ENCODE results near the gene EEIG2. TPM values are rescaled to one million over a fixed set of nuclear protein-coding genes. Genes with fewer than 3 reads are reported as not detected.

The EEIG2 gene
- total and polyA plus RNA-seq, 8 donors: 3.1 to 33.2 (median 9.7) TPM

DNA sequence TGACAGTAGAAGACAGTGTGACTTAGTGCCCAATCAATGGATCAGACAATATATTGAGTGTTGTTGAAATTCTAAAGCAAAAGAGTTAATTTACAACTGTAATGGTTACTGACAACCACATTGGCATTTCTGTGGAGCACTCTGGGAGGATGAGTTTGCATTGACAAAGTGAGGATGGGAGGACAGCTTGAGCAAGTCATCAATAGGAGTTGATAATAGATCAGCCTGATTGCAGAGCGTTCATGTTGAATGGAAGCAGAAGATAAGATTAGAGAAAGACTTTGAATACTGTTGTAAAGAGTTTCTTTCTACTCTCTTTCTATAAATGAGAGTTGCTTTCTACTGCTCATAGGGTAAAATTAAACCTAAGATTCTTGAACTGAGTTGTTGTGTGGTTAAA lies 3.9 kb downstream of the EEIG2 start:
- intact Hi-C loops (cut with DNase I; ENCODE audit: low total_unique reads): no loop called here

DNA sequence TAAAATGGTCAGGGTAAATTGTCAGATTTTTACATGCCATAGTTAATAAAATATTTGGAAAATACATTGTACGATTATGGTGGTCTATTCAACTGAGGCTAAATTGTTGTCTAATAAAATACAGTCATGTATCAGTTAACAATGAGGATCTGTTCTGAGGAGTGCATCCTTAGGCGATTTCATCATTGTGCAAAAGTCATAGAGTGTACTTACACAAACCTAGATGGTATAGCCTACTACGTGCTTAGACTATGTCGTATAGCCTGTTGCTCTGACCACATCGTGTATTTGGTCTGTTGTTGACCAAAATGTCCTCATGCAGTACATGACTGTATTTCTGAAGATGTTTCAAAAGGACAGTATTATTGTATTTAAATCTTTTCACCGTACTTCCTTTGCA lies 5.2 kb downstream of the EEIG2 start:
- Histone ChIP-seq H3K36me3 (no peaks in the 10 kb centered on the region), H3K4me1 (peaks cover 14 to 33% (median 21%) of the 10 kb centered on the region in 4 donors), H3K27me3 (no peaks in the 10 kb centered on the region), H3K27ac (no peak overlapping the region), H3K4me3 (no peak overlapping the region), H3K9me3 (no peaks in the 10 kb centered on the region)
- TF ChIP-seq EP300 (IDR thresholded peaks at IDR 0.05) (no peak), POLR2A (IDR thresholded peaks at IDR 0.05) (no peak), POLR2AphosphoS5 (IDR thresholded peaks at IDR 0.05) (no peak)
- TF ChIP-seq, protein P1, sequence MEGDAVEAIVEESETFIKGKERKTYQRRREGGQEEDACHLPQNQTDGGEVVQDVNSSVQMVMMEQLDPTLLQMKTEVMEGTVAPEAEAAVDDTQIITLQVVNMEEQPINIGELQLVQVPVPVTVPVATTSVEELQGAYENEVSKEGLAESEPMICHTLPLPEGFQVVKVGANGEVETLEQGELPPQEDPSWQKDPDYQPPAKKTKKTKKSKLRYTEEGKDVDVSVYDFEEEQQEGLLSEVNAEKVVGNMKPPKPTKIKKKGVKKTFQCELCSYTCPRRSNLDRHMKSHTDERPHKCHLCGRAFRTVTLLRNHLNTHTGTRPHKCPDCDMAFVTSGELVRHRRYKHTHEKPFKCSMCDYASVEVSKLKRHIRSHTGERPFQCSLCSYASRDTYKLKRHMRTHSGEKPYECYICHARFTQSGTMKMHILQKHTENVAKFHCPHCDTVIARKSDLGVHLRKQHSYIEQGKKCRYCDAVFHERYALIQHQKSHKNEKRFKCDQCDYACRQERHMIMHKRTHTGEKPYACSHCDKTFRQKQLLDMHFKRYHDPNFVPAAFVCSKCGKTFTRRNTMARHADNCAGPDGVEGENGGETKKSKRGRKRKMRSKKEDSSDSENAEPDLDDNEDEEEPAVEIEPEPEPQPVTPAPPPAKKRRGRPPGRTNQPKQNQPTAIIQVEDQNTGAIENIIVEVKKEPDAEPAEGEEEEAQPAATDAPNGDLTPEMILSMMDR (IDR thresholded peaks at IDR 0.05): no peak
- DNase-seq: no peak
- intact Hi-C loops (cut with DNase I; ENCODE audit: low total_unique reads): no loop called here
- 82 to 86% (median 85%) methylated on average over 6 of the region's 6 CpGs for WGBS, 5 donors

More for the DNA sequence above, 3.9 kb downstream of the EEIG2 start:
- TF ChIP-seq POLR2AphosphoS5 (IDR thresholded peaks at IDR 0.05) (no peak), POLR2A (IDR thresholded peaks at IDR 0.05) (no peak), EP300 (IDR thresholded peaks at IDR 0.05) (no peak)
- TF ChIP-seq, protein P1 (IDR thresholded peaks at IDR 0.05): no peak
- Histone ChIP-seq H3K27me3 (no peaks in the 10 kb centered on the region), H3K4me1 (peaks cover 18 to 39% (median 24%) of the 10 kb centered on the region in 4 donors), H3K36me3 (no peaks in the 10 kb centered on the region), H3K4me3 (no peak overlapping the region), H3K9me3 (no peaks in the 10 kb centered on the region), H3K27ac (no peak overlapping the region)
- 36 to 82% (median 55%) methylated on average over 1 of the region's 1 CpG for WGBS, 5 donors
- DNase-seq: no peak

DNA sequence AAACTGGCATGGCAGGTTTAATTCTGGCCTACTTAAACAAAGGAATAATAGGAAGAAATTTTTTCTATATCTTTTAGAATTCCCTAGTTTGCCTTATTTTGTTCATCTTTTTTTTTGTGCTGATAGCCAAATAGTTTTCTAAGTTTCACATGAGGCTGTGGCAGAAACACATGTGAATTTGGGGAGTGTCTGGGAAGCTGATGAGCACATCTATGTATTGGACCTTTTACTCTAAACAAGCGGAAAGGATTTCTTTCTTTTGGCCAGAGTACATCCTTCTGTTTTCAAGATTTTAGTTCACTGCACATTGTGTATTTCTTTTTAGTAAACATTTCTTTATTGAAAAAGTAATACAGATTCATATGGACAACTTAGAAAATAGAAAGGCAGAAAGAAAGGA lies 5.6 kb downstream of the EEIG2 start:
- Histone ChIP-seq H3K27me3 (no peaks in the 10 kb centered on the region), H3K27ac (no peak overlapping the region), H3K9me3 (no peaks in the 10 kb centered on the region), H3K36me3 (no peaks in the 10 kb centered on the region), H3K4me1 (peaks cover 13 to 34% (median 20%) of the 10 kb centered on the region in 4 donors), H3K4me3 (no peak overlapping the region)
- intact Hi-C loops (cut with DNase I; ENCODE audit: low total_unique reads): no loop called here
- no peak for TF ChIP-seq POLR2A (IDR thresholded peaks at IDR 0.05)
- TF ChIP-seq, protein P1 (IDR thresholded peaks at IDR 0.05): no peak
- no peak for TF ChIP-seq EP300 (IDR thresholded peaks at IDR 0.05)
- TF ChIP-seq POLR2AphosphoS5 (IDR thresholded peaks at IDR 0.05): no peak
- WGBS, 5 donors: 76 to 94% (median 84%) methylated on average over 1 of the region's 1 CpG
- no peak for DNase-seq

DNA sequence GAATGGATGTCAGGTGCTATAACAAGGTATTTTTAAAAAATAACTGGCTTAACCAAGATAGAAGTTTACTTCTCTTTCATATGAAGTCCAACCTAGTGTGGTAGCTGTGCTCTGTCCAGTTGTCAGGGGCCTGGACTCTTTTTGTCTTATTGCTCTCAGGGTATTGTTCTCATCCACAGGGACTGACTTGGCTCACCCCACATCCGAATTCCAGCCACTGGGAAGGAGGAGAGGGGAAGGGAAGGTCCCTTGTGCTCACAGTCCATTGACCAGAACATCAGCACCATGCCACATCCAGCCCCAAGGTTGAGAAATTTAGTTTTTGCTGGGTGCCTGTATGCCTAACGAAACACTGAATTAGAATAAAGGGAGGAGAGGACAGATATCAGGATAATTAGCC lies 8.7 kb downstream of the EEIG2 start:
- Histone ChIP-seq H3K27me3 (no peaks in the 10 kb centered on the region), H3K4me3 (no peak overlapping the region), H3K36me3 (no peaks in the 10 kb centered on the region), H3K4me1 (peaks cover 0 to 18% (median 3%) of the 10 kb centered on the region in 4 donors), H3K9me3 (no peaks in the 10 kb centered on the region), H3K27ac (no peak overlapping the region)
- DNase-seq: no peak
- intact Hi-C loops (cut with DNase I; ENCODE audit: low total_unique reads): no loop called here
- TF ChIP-seq EP300 (IDR thresholded peaks at IDR 0.05): no peak
- TF ChIP-seq, protein P1 (IDR thresholded peaks at IDR 0.05): no peak
- no peak for TF ChIP-seq POLR2AphosphoS5 (IDR thresholded peaks at IDR 0.05)
- TF ChIP-seq POLR2A (IDR thresholded peaks at IDR 0.05): no peak
- WGBS, 5 donors: 85 to 94% (median 89%) methylated on average over 2 of the region's 2 CpGs
